ENCODE results near the gene SAYSD1. TPM values are rescaled to one million over a fixed set of nuclear protein-coding genes. Genes with fewer than 3 reads are reported as not detected.

The SAYSD1 gene
- total RNA-seq, 1 donor from 2014 or later: 6.0 TPM

DNA sequence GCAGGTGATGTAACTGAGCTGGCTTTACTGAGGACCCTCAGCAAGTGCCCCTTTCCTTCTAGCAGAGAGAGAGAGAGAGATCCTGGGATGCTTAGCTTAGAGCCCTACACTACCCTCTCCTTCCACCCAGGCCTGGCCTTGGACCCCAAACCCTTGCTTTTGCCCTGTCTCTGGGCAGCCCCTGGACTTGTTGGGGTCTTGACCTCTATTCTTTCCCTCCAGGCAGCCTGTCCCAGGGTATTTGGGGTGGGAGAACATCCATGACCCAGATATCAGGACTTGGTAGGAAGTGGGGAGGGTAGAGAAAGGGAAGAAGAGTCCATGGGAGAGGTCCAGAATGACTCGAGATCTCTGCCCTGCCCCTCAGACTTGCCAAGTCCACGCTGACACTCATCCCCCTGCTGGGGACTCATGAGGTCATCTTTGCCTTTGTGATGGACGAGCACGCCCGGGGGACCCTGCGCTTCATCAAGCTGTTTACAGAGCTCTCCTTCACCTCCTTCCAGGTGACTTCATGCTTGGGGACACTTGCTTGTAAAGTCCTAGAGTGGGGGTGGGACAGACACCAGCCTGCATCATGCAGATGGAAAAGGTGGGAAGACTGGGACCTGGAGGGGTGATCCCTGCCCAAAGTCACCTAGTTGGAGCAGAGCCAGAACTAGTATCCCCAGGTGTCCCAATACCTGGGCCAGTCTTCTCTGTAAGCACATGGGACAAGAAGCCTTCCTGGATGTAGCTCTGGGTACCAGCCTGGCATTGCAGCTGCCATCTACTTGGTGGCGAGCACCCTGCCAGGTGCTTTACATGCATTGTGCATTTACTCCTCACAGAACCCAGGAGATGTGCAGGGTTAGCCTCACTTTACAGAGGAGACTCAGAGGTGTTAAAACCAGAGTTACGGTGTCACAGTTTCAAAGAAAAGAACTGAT is 35.5 kb downstream of the SAYSD1 start:
- peak; percentile 30 for DNase-seq (ENCODE audit: low spot score)
- ATAC-seq: no peak

DNA sequence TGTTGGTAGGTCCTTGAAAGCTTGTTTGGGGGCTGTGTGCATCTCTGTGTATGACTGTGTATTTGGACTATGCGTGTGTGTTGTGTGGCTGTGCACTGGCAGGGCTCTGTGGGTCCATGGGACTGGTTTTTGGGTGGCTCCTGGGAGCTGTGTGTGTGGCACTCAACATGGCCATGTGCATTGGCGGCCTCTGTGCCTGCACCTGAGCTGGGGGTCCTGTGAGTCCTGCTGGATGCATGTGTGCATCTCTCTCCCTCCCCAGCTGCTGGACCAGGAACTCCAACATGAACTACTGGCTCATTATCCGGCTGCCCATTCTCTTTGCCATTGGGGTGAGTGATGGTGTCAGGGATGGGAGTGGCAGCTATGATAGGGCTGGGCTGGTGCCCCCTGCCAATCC is 36.3 kb downstream of the SAYSD1 start:
- no peak for ATAC-seq
- DNase-seq (ENCODE audit: low spot score): peak; percentile 22

DNA sequence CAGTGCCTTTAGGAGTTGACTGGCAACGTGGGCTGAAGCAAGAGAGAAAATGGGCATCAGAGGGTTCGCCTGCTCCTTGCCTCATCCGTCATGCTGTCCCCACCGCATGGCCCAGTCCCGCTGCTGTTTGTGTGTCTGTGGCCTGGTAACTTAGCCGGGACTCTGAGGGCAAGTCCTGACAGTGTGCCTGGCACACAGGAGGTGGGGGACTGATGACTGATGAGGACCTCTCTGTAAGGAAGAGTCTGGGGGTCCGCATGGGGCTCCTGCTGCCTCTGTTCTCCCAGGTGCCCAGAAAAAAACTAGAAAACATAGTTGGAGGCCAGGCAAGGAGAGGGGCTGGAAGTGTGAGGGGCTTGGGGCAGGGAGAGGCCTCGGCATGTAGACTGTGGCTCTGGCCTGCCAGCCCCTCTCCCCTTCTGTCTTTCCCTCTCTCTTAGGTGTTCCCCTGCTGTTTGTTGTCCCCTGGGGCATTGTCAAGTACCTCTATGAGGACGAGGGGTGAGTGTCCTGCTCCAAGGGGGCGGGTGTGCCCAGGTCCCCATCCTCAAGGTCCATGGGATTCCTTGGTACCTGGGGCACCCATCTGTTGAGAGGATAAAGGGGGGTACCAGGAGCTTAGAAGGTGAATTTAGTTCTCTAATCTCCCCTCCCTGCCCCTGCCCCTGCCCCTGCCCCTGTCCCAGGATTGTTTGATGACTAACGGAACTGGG is 36.9 kb downstream of the SAYSD1 start:
- DNase-seq (ENCODE audit: low spot score): peak; percentile 37
- no peak for ATAC-seq

DNA sequence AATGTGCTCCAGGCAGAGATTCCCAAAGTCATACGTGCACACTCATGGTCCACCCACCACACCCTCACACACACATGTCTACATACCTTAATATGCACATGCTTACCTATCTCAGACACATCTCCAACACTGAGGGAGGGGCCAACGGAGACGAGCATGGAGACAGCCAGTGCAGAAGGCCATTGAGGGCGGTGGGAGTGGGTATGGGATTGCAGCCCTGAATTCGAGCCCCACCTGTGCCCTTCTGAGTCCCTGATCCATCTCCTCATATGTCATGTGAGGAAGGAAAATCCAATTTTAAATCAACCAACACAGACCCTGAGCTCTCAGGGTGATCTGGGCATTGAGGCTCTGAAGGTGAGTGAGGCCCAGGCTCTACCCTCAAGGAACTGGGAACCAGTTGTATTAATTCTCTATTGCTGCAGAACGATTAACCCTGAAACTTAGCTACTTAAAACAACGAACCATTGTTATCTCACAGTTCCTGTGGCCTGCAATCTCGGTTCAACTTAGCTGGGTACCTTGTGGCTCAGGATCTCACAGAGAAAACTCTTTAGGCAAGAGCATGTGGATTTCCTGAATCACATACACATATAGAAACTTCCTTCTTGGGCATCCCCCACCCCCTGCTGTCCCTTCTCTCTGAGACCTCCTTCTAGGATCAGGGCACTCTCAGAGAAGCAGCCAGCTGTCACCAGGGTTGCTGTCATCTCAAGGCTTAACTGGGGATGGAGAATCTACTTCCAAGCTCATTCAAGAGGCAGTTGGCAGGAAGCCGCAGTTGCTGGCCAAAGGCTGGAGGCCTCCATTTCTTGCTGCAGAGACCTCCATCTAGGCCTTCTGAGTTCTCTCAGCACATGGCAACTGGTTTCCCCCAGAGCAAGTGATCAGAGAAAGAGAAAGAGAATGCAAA is 38.1 kb downstream of the SAYSD1 start:
- DNase-seq (ENCODE audit: low spot score) (peak; percentile 14), ATAC-seq (no peak)

DNA sequence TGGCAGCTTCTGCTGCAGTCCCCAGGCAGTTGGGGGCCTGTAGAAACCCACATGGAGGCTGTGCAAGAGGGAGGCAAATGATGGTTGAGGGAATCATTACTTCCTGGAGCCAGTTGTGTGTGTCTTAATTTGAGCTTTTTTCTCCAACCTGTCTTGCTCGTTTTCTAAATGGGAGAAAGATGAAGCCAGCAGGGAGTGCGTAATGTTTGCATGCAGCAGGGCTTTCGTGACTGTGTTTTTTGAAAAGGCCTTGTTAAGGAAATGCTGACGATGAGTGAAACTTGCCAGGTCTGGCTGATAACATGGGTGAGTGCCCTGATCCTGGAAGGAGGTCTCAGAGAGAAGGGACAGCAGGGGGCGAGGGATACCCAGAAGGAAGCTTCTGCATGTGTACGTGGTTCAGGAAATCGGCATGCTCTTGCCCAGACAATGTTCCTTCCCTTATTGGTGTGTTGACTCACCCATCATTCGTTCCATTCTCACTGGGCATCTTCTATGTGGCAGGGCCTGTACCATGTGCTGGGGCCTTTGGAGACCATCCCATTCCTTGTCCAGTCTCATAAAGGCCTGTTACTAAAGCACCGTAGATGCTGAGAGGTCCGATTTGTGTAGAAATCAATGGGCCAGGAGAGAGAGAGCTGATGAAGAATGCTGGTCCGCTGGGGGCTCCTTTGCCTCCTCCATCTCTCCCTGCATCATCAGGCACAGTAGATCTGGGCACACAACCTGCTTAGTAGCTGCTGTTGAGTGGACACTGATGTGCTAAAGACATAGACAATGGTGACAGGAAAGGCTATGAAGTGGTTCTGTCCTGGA is 39.0 kb downstream of the SAYSD1 start:
- ATAC-seq: no peak
- peak; percentile 12 for DNase-seq (ENCODE audit: low spot score)

DNA sequence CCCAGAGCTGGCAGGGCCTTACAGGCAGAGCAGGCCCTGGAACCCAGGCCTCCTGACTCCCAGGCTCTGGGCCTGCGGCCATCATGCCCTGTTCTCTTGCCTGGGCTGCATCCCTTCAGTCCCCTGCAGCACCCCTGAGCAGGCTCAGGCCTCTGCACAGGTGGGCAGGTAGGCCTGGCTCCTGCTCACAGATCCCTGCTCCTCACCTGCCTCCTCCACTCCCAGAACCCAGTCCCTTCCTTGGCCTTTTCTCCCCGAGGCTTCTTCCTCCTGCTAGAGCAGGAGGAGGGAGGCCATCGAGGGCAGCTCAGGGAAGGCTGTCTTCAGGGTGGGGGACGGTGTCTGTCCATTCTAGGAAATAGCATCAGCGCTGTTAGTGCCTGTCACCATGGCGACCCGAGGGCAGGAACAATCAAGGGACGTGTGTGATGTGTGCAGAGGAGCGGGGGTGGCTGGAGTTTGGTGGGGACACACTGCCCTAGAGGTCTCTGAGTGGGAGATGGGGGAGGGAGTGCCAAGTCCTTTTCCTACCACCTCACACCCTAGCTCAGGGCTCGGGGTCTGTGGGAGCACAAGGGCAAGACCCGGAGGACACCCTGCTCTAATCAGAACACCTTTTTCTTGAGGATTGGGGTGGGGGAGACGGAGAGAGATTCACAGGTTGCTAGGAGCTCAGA is 39.8 kb downstream of the SAYSD1 start:
- peak; percentile 26 for DNase-seq (ENCODE audit: low spot score)
- ATAC-seq: no peak

DNA sequence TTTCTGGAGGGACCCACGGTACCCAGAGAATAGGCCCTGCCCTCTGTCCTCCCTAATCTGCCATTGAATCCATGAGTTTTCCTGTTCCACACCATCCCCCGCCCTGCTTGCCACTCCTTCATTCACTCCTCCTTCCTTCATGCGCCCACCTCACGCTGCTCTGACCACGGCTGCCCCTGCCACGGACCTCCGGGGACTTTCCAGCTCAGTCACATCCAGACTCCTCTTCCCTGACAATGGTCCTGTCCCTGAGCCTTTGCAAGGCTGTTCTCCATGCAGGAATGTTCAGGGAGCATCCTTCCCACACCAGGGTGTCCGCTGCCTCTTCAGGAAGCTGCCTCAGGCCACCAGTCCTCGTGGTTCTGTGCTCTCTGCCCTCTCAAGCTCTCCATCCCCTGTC is 40.5 kb downstream of the SAYSD1 start:
- no peak for ATAC-seq
- DNase-seq (ENCODE audit: low spot score): no peak

DNA sequence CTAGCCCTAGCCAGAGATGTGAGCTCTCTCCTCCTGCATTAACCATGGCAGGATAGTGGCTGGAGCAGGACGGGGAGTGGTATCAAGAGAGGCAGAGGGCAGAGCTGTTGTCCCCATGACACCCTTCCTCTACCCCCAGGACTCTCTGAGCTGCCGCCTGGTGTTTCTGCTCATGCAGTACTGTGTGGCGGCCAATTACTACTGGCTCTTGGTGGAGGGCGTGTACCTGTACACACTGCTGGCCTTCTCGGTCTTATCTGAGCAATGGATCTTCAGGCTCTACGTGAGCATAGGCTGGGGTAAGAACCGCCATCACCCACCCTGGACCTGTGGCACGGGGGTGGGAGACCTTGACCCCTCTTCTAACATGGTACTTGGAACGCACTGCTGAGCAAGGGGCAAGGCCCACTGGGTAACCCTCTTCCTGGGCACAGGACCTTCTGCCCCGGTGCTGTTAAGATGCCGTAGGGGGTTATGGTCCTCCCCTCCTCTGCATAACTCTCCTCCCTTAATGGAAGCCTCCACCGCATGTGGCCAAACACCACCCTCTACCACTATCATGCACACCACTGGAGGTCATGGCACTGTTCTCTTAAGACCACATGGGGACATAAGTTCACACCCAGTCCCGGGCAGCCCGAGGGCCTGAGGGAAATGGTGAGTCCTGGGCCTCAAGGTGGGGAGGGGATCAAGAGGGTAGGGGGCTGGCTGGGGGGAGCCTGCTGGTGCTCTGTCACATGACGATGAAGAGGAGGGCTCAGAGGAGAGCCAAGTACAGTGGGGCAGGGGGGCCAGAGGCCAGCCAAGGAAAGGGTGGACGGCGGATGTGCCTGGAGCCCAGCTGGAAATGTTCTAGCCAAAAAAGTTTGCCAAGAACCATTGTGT is 41.3 kb downstream of the SAYSD1 start:
- DNase-seq (ENCODE audit: low spot score) (no peak), ATAC-seq (no peak)

DNA sequence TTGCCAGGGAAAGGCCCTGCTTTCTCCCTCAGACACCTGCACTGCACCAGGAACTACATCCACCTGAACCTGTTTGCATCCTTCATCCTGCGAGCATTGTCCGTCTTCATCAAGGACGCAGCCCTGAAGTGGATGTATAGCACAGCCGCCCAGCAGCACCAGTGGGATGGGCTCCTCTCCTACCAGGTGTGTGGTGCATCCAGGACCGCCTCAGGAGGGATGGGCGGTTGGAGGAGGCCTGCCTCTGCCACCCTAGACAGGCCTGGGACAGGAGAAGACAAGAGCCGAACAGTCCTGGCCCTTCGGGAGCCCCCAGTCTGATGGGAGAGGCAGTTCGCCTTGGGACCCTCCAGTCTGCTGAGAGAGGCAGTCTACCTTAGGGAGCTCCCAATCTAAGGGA is 42.2 kb downstream of the SAYSD1 start:
- DNase-seq (ENCODE audit: low spot score) (no peak), ATAC-seq (no peak)

DNA sequence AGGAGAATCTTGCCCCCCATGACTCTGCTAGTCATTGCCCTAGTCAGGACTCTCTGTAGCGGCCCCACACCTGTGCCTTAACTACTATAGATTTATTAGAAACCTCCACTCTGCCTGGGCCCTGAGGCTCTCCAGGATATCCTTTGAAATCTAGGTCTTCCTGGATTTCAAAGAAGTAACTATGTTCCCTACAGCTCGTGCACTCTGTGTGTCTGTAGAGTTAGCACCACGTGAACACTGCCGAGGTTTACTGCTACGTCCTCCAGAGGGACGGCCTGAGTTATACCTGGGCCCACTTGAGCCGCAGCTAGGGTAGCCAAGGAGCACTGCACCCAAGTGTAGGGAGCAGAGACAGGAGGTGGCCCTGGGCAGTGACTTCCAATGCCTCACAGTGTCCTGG is 46.6 kb downstream of the SAYSD1 start:
- ATAC-seq (no peak), DNase-seq (ENCODE audit: low spot score) (no peak)

DNA sequence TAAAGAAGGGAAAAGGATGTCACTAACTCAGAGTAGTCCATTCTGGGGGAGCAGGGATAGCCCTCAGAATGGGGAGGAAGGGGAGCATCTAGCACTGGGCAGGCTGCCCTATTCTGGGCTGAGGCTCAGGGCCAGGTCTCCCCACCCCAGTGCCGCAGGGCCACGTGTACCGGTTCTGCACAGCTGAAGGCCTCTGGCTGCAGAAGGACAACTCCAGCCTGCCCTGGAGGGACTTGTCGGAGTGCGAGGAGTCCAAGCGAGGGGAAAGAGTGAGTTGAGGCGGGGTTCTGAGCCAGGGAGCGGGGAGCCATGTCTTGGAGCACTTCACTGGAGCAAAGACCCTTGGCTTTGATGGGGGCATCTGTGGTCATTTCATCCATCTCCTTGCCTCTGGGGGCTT is 49.4 kb downstream of the SAYSD1 start:
- DNase-seq (ENCODE audit: low spot score): no peak
- ATAC-seq: no peak

DNA sequence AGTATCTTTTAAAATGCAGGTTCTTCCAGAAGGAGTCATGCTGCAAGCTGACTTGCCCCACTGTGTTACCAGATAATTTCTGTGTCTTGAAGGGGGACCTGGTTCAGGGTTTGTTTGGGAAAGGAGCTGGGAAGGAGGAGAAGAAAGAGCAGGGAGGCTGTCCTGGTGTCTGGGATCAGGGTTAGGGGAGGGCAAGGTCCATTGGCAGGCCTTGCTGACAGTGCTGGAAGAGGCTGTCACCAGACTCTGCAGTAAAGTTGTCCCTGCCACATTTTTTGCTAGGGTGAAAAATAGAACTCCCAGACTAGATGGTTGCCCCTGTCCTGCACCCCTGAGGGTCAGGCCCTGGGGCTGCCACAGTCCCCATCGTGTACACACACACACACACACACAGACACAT is 51.5 kb downstream of the SAYSD1 start:
- ATAC-seq (peak; percentile 85), DNase-seq (ENCODE audit: low spot score) (no peak)

DNA sequence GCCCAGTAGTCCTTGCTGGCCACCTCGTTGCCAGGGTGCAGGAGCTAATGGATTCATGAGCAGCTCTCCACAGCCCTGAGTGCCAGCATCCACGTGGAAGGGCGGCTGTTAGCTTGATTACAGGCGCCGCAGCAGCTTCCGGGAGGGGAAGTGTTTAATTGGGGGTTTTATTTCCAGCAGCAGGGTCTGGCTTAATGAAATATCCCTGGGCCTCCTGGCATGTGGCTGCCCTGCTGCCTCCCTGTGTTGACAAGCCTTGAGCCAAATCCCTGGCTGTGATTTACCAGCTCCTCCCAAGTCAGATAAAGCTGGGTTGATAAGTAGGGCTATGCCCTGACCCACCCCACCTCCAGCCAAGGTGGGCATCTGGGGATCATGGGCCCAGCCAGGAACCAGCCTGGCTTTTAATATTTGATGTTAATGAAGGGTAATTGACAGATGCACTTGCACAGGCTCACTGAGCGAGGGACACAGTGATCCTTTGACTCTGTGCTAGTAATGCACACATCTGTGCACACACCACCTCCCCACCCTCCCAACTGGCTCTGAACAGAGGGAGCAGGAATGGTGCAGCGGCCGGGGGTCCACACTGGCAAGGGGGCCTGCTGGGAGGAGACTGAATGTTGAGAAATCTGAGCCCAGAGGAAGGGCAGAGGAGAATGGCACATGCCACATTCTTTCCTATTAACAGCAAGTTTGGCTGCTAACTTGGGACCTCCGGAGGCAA is 52.8 kb downstream of the SAYSD1 start:
- ATAC-seq (no peak), DNase-seq (ENCODE audit: low spot score) (no peak)

DNA sequence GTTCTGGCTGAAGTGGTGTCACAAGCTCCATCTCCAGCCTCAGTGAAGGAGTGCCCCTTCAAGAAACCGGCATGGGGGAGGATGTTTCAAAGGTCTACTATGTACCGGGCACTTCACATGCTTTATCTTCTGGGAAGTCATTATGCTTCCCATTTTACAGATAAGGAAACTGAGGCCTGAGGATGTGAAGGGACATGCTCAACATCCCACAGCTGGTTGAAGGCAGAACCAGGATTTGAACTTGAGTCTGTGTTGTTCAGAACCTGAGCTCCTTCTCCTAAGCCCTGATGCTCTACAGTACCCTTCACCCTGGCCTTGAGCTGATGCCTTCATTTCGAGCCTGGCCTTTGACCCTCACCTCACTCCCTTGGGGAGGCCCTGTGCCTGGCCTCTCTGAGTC is 53.4 kb downstream of the SAYSD1 start:
- DNase-seq (ENCODE audit: low spot score) (no peak), ATAC-seq (no peak)

DNA sequence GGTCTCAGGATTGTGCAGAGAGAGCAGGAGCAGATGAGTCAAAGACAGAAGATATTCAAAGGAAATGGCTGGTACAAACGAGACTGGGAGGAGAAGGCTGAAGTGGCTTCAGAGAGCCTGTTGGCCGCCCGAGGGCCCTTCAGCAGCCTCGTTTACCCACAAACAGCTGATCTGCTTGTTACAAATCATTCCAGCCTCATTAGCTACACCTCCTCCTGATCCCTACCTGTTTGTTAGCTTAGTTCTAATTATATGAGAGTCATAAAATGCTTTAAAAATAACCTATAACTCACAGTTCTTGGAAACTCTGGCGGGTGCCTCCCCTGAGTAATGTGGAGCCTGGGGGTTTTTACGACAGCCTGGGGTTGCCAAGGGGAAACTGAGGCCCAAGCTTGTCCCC is 53.8 kb downstream of the SAYSD1 start:
- ATAC-seq (no peak), DNase-seq (ENCODE audit: low spot score) (no peak)

DNA sequence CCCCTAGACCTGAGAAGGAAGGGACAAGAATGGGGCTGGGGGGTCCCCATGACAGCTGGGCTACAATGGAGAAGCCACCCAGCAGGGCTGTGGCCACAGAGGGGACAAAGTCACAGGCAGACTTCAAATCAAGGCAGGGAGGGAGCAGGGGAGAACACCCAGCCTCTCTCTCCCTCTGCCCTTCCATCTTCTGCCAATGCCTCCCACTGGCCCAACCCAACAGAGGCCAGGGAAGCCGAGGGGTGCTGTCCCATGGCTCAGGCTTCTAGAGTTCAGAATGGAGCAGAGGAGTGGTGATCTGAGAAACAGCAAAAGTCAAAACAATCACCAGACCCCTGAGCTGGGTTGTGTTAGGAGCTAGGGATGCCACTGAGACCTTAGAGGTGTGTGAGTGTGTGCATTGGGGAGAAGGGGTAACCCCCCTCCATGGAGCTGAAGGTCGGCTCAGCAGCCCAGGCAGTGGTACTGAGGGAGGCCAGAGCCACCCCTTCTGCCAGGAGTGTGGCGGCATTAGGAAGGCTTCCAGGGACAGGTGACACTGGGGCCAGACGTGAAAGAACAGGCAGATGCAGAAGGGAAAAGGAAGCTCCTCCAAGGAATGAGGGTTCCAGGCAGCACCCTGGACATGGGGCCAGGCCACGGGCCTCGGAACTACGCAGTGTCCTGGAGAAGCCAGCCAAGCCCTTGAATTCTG is 54.4 kb downstream of the SAYSD1 start:
- DNase-seq (ENCODE audit: low spot score) (no peak), ATAC-seq (no peak)

DNA sequence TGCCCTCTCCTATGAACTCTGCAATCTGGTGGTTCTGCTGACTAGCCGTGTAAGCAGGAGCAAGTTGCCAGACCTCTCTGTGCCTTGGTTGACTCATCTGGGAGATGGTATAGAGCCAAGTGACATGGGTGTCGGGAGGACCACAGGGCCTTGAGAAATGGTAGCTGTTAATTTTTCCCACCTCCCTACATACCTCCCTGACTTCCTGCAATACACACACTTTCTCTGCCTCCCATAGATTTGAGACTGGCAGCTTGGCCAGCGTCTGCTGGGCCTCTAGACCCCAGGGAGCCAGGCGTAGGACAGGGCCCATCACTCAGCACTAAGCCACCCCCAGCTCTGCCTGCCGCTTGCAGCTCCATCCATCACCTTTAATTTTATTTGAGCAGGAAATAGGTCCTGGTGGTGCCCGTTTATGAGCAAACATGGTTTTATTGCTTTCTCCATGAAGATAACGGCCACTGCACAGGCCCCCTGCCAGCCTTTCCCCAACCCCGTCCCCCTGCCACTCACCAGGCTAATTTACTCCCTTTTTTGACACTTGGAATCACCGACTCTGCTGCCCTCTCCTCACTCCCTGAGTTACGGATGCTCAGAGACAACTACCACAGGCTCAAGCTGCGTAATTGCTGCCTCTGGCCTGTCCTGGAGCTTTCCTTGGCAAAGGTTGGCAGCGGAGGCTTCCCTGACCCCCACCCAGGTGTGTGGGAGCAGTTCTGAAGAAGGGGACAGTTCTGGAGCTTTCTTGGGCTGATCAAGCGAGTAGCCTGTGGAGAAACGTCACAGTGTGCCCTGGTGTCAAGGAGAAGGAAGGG is 55.3 kb downstream of the SAYSD1 start:
- ATAC-seq (no peak), DNase-seq (ENCODE audit: low spot score) (no peak)

Data from left lobe of liver (tissue), 2 donors.